Neuronal stem cell (in vitro differentiated cells): Measurements from ENCODE around the gene NELL1.

ENCODE experiments used
- DNase-seq: peaks from one replicate; pipeline ENCODE4 v3.0.0-alpha.2; 2013; ENCODE audit warnings: low spot score
- H2AFZ ChIP-seq: one replicate; pipeline ENCODE4 v1.6.1; 2013; ENCODE audit warnings: mild to moderate bottlenecking, low read length, inconsistent platforms
- H2AK5ac ChIP-seq: 2 replicates; pipeline ENCODE4 v1.6.1; 2013; ENCODE audit warnings: low read depth, mild to moderate bottlenecking, inconsistent platforms, low read length, moderate library complexity, mixed read lengths
- H2BK120ac ChIP-seq: 2 replicates; pipeline ENCODE4 v1.6.1; 2013; ENCODE audit warnings: low read depth, mild to moderate bottlenecking, inconsistent platforms, low read length, moderate library complexity, mixed read lengths
- H2BK12ac ChIP-seq: one replicate; pipeline ENCODE4 v1.6.1; 2013; ENCODE audit warnings: low read length, inconsistent platforms
- H2BK15ac ChIP-seq: 2 replicates; pipeline ENCODE4 v1.6.1; 2013; ENCODE audit warnings: mild to moderate bottlenecking, low read length, inconsistent platforms, mixed read lengths
- H2BK5ac ChIP-seq: one replicate; pipeline ENCODE4 v1.6.1; 2013; ENCODE audit warnings: inconsistent platforms, mild to moderate bottlenecking, low read length, moderate library complexity
- H3K14ac ChIP-seq: one replicate; pipeline ENCODE4 v1.6.1; 2013; ENCODE audit warnings: low read length, inconsistent platforms
- H3K18ac ChIP-seq: 2 replicates; pipeline ENCODE4 v1.6.1; 2013; ENCODE audit warnings: low read length, inconsistent platforms
- H3K23ac ChIP-seq: 2 replicates; pipeline ENCODE4 v1.6.1; 2013; ENCODE audit warnings: low read depth, mild to moderate bottlenecking, mixed read lengths, low read length, inconsistent platforms; ENCODE audit not compliant: poor library complexity
- H3K27ac ChIP-seq: replicated peaks from 3 replicates; pipeline ENCODE4 v1.5.1; 2013; ENCODE audit warnings: low read length, inconsistent platforms
- H3K27me3 ChIP-seq, 3 experiments: 2 replicates each; pipeline ENCODE4 v1.6.1; 2013; ENCODE audit warnings: low read length in 3 of 3, mild to moderate bottlenecking in 2 of 3, inconsistent platforms in 1 of 3, low read depth in 1 of 3, mixed read lengths in 1 of 3, moderate library complexity in 1 of 3; ENCODE audit not compliant: control insufficient read depth in 3 of 3, insufficient read depth in 3 of 3
- H3K36me3 ChIP-seq, 2 donors: replicated peaks in 1 of 2; 2 replicates each; pipeline ENCODE4 v1.6.1; 2013; ENCODE audit warnings: low read length in 2 of 2; ENCODE audit not compliant: control insufficient read depth in 2 of 2, insufficient read depth in 2 of 2
- H3K4ac ChIP-seq: 2 replicates; pipeline ENCODE4 v1.6.1; 2013; ENCODE audit warnings: inconsistent platforms, mild to moderate bottlenecking, low read length, moderate library complexity
- H3K4me1 ChIP-seq, 2 donors: 1 replicate in 1 of 2; 2 replicates in 1 of 2; pipeline ENCODE4 v1.6.1; 2013; ENCODE audit warnings: low read length in 2 of 2, low read depth in 1 of 2; ENCODE audit not compliant: control insufficient read depth in 2 of 2, insufficient read depth in 1 of 2
- H3K4me2 ChIP-seq: one replicate; pipeline ENCODE4 v1.6.1; 2013; ENCODE audit warnings: mild to moderate bottlenecking, low read length, inconsistent platforms; ENCODE audit not compliant: insufficient read depth, poor library complexity, severe bottlenecking
- H3K4me3 ChIP-seq, 2 donors: 2 replicates each; pipeline ENCODE4 v1.5.1; 2013; ENCODE audit warnings: low read length in 2 of 2, mild to moderate bottlenecking in 2 of 2, inconsistent platforms in 1 of 2, moderate library complexity in 1 of 2
- H3K79me1 ChIP-seq: one replicate; pipeline ENCODE4 v1.6.1; 2013; ENCODE audit warnings: low read depth, mild to moderate bottlenecking, inconsistent platforms, low read length, moderate library complexity
- H3K9ac ChIP-seq: one replicate; pipeline ENCODE4 v1.6.1; 2013; ENCODE audit warnings: mild to moderate bottlenecking, low read depth, low read length, inconsistent platforms; ENCODE audit not compliant: poor library complexity
- H3K9me3 ChIP-seq, 2 donors: replicated peaks in 1 of 2; 2 replicates each; pipeline versions ENCODE3 to v1.6.1; 2013; ENCODE audit warnings: low read length in 2 of 2, mild to moderate bottlenecking in 2 of 2, inconsistent platforms in 1 of 2, low read depth in 1 of 2, mixed read lengths in 1 of 2, moderate library complexity in 1 of 2; ENCODE audit not compliant: control insufficient read depth in 2 of 2, insufficient read depth in 1 of 2
- H4K8ac ChIP-seq: one replicate; pipeline ENCODE4 v1.6.1; 2013; ENCODE audit warnings: low read depth, mild to moderate bottlenecking, inconsistent platforms, low read length, moderate library complexity
- H4K91ac ChIP-seq: one replicate; pipeline ENCODE4 v1.6.1; 2013; ENCODE audit warnings: low read length, low read depth, mild to moderate bottlenecking, inconsistent platforms; ENCODE audit not compliant: poor library complexity
- WGBS, 2 donors: extraction: QIAGEN DNeasy Blood & Tissue Kit; methylation state at CpG; one replicate each; pipeline ENCODE4 v1.1.7; 2013; ENCODE audit warnings: missing lambda C conversion rate in 2 of 2, mixed read lengths in 1 of 2; ENCODE audit not compliant: insufficient read length in 2 of 2, insufficient replicate concordance in 1 of 2; ENCODE audit errors: extremely low coverage in 2 of 2; 5-methylcytosine and 5-hydroxymethylcytosine counted together

The NELL1 gene

DNA sequence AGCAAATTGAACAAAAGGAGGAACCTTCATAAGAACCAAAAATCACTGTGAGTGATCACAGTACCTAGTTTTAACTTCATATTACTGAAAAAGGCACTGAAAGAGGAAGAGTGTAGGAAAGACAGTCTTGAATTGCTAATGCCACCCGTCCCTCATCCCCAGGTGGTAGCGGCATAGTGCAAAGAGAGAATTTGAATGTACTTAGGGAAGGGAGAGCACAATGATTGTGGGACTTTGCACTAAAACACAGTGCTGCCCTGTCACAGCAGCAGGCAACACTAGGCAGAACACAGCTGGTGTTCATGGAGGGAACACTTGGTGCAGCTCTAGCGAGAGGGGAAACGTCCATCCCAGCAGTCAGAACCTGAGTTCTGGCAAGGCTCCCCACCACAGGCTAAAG lies 807.2 kb downstream of the NELL1 start:
- WGBS, 2 donors, result no CpG with 5 or more reads among the region's 4 CpGs
- Histone ChIP-seq H2BK12ac (no peak overlapping the region), H3K4me2 (no peak overlapping the region), H3K4ac (no peak overlapping the region), H3K27me3 (no peaks in the 10 kb centered on the region), H4K8ac (no peak overlapping the region), H3K14ac (no peak overlapping the region), H2BK5ac (no peak overlapping the region), H4K91ac (no peak overlapping the region), H3K9me3 (no peaks in the 10 kb centered on the region), H3K79me1 (no peaks in the 10 kb centered on the region), H3K23ac (no peak overlapping the region), H3K9ac (no peak overlapping the region), H2AK5ac (no peak overlapping the region), H2AFZ (no peak overlapping the region), H2BK15ac (no peak overlapping the region), H2BK120ac (no peak overlapping the region), H3K4me1 (peaks cover 0 to 2% of the 10 kb centered on the region in 2 donors), H3K4me3 (no peak overlapping the region), H3K27ac (no peak overlapping the region), H3K36me3 (no peaks in the 10 kb centered on the region), H3K18ac (no peak overlapping the region)
- no peak for DNase-seq

DNA sequence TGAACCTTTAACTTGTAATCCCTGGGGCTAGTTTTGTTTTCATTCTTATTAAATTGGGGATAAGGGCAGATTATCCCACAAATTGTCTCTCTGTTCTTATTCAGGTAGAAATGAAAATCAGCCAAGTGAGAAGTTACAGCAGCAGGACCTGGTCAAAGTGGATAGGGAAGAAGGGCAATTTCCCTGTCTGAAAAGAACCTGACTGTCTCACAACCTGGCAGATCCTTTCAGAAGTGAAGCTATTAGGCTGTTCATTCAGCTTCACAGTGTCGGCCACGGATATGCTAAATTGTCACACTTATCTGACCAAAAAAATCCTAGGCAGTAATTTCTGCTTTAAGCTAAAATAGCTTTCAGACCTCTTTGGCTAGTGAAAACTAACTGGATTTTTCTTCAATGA lies 810.9 kb downstream of the NELL1 start:
- no peak overlapping the region for H3K23ac ChIP-seq
- no peak overlapping the region for H2AFZ ChIP-seq
- H3K9me3 ChIP-seq, result no peaks in the 10 kb centered on the region
- H2BK120ac ChIP-seq, result no peak overlapping the region
- no peak for DNase-seq
- no peaks in the 10 kb centered on the region for H3K79me1 ChIP-seq
- H3K4me3 ChIP-seq, result no peak overlapping the region
- no peak overlapping the region for H3K14ac ChIP-seq
- no peak overlapping the region for H2BK5ac ChIP-seq
- no peak overlapping the region for H3K27ac ChIP-seq
- no peak overlapping the region for H4K8ac ChIP-seq
- no peak overlapping the region for H2BK12ac ChIP-seq
- no peak overlapping the region for H3K18ac ChIP-seq
- H2BK15ac ChIP-seq, result no peak overlapping the region
- no peaks in the 10 kb centered on the region for H3K27me3 ChIP-seq
- H3K4me2 ChIP-seq, result no peak overlapping the region
- H4K91ac ChIP-seq, result no peak overlapping the region
- no peaks in the 10 kb centered on the region for H3K36me3 ChIP-seq
- no peak overlapping the region for H3K4ac ChIP-seq
- no peaks in the 10 kb centered on the region for H3K4me1 ChIP-seq
- no peak overlapping the region for H3K9ac ChIP-seq
- no CpG with 5 or more reads among the region's 2 CpGs for WGBS, 2 donors
- no peak overlapping the region for H2AK5ac ChIP-seq

DNA sequence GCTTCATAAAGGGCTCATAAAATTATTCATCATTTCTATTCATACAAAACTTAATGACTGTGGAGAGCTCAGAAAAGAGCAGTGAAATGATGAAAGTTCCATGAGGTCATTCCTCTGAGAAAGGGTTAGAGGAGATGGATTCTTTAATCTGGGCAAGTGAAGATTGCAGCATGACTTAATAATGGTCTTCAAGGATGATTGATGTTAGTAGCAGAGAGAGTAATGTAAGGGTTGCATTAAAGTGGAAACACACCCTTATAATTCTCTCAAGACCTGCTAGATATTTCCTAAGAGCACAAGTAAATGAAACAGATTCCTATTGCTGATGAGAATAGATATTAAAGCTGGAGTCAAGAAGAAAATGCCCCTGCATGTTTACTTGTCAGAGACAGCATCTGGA lies 811.9 kb downstream of the NELL1 start:
- no peak overlapping the region for H4K8ac ChIP-seq
- H2BK120ac ChIP-seq, result no peak overlapping the region
- H2BK12ac ChIP-seq, result no peak overlapping the region
- H4K91ac ChIP-seq, result no peak overlapping the region
- no peaks in the 10 kb centered on the region for H3K27me3 ChIP-seq
- no peak overlapping the region for H3K4ac ChIP-seq
- H2BK5ac ChIP-seq, result no peak overlapping the region
- H2BK15ac ChIP-seq, result no peak overlapping the region
- H2AFZ ChIP-seq, result no peak overlapping the region
- H3K18ac ChIP-seq, result no peak overlapping the region
- no peak for DNase-seq
- no peak overlapping the region for H2AK5ac ChIP-seq
- no peaks in the 10 kb centered on the region for H3K79me1 ChIP-seq
- H3K4me1 ChIP-seq, result no peaks in the 10 kb centered on the region
- H3K9me3 ChIP-seq, result no peaks in the 10 kb centered on the region
- no peaks in the 10 kb centered on the region for H3K36me3 ChIP-seq
- H3K14ac ChIP-seq, result no peak overlapping the region
- no peak overlapping the region for H3K9ac ChIP-seq
- H3K27ac ChIP-seq, result no peak overlapping the region
- no peak overlapping the region for H3K4me2 ChIP-seq
- H3K23ac ChIP-seq, result no peak overlapping the region
- no peak overlapping the region for H3K4me3 ChIP-seq

DNA sequence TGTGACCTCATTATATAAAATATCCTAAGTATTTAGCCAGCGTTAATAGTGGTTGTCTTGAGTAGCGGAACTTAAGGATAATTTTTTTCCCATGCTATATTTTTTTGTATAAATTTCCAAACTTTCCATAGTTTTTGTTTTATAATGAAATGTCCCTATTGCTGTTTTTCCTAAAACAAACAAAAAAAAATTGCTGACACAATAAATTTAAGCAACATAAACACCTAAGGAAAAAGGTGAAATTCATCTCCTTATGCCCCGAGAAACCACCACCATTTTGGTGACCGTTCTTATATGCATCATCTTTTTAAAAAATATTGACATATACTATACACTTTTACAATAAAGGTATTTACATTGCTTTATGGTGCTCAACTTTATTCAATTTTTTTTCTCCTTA lies 814.7 kb downstream of the NELL1 start:
- Histone ChIP-seq H2BK15ac (no peak overlapping the region), H3K27me3 (no peaks in the 10 kb centered on the region), H3K27ac (no peak overlapping the region), H3K4ac (no peak overlapping the region), H3K4me1 (no peaks in the 10 kb centered on the region), H2AFZ (no peak overlapping the region), H2BK12ac (no peak overlapping the region), H3K23ac (no peak overlapping the region), H3K9ac (no peak overlapping the region), H3K9me3 (no peaks in the 10 kb centered on the region), H3K4me3 (no peak overlapping the region), H3K79me1 (no peaks in the 10 kb centered on the region), H3K14ac (no peak overlapping the region), H3K36me3 (no peaks in the 10 kb centered on the region), H4K91ac (no peak overlapping the region), H4K8ac (no peak overlapping the region), H2BK120ac (no peak overlapping the region), H3K4me2 (no peak overlapping the region), H3K18ac (no peak overlapping the region), H2BK5ac (no peak overlapping the region), H2AK5ac (no peak overlapping the region)
- WGBS, 2 donors, result no CpG with 5 or more reads among the region's 4 CpGs
- DNase-seq, result no peak
